ENCODE measurements around the gene PTGDR2. TPM values are rescaled to one million over a fixed set of nuclear protein-coding genes. Genes with fewer than 3 reads are reported as not detected.

The PTGDR2 gene
- total and polyA plus RNA-seq, 8 donors = 0.09 to 5.7 (median 0.43) TPM

GRCh38 chr11:60857378-60858232, 1.9 kb upstream of the PTGDR2 start:
- no peaks in the 10 kb centered on the region for H3K27me3 ChIP-seq
- FAIRE-seq (no peak), ATAC-seq (no peak), DNase-seq (no peak)
- no peak overlapping the region for H3K27ac ChIP-seq
- WGBS, 2 donors = 84 to 87% methylated on average over 5 of the region's 5 CpGs
- no peak for TF ChIP-seq CTCF (IDR thresholded peaks at IDR 0.05)
- H3K36me3 ChIP-seq = no peaks in the 10 kb centered on the region
- intact Hi-C loops (cut with DNase I) = no loop called here
- H3K4me3 ChIP-seq = no peak overlapping the region
- H3K4me1 ChIP-seq = no peaks in the 10 kb centered on the region
- H3K9me3 ChIP-seq = no peaks in the 10 kb centered on the region

GRCh38 chr11:60854847-60855725, 664 bp downstream of the PTGDR2 start:
- Histone ChIP-seq H3K4me3 (no peak overlapping the region), H3K4me1 (no peaks in the 10 kb centered on the region), H3K36me3 (peaks cover 0 to 10% (median 3%) of the 10 kb centered on the region in 3 donors), H3K27ac (no peak overlapping the region), H3K9me3 (no peaks in the 10 kb centered on the region), H3K27me3 (no peaks in the 10 kb centered on the region)
- no peak for FAIRE-seq
- no peak for ATAC-seq
- DNase-seq = no peak
- intact Hi-C loops (cut with DNase I) = no loop called here
- WGBS, 2 donors = 45 to 55% methylated on average over 8 of the region's 8 CpGs
- no peak for TF ChIP-seq CTCF (IDR thresholded peaks at IDR 0.05)

- TF ChIP-seq CTCF (IDR thresholded peaks at IDR 0.05) = no peak
- no peaks in the 10 kb centered on the region for H3K4me1 ChIP-seq
- FAIRE-seq (no peak), ATAC-seq (no peak), DNase-seq (no peak)
- no peak overlapping the region for H3K4me3 ChIP-seq
- peaks cover 0 to 16% (median 5%) of the 10 kb centered on the region in 3 donors for H3K36me3 ChIP-seq
- H3K27me3 ChIP-seq = no peaks in the 10 kb centered on the region
- 80 to 84% methylated on average over 8 of the region's 8 CpGs for WGBS, 2 donors
- H3K27ac ChIP-seq = no peak overlapping the region
- no peaks in the 10 kb centered on the region for H3K9me3 ChIP-seq
- intact Hi-C loops (cut with DNase I) = no loop called here
Measured at GRCh38 chr11:60854140-60854846, 1.5 kb downstream of the PTGDR2 start.

- Histone ChIP-seq H3K9me3 (no peaks in the 10 kb centered on the region), H3K4me1 (no peaks in the 10 kb centered on the region), H3K4me3 (peak overlapping the region in 2 of 4 donors; percentile 39 to 44), H3K27ac (peak overlapping the region in 1 of 4 donors; percentile 44), H3K36me3 (peaks cover 0 to 16% (median 5%) of the 10 kb centered on the region in 3 donors), H3K27me3 (no peaks in the 10 kb centered on the region)
- FAIRE-seq (no peak), DNase-seq (peak in 2 of 6 donors; percentile 43 to 68), ATAC-seq (no peak)
- 79 to 82% methylated on average over 67 to 68 of the region's 68 CpGs for WGBS, 2 donors
- intact Hi-C loops (cut with DNase I) = no loop called here
- TF ChIP-seq CTCF (IDR thresholded peaks at IDR 0.05) = no peak
Measured at GRCh38 chr11:60852982-60853950, 2.5 kb downstream of the PTGDR2 start.
